SK-N-SH treated with all-trans-retinoic acid at 6 μM for 48 hours (cell line): Measurements from ENCODE around the gene PDZD2.

ENCODE experiments used
- OSR1 ChIP-seq: fragments of 250-450 bp; sonication (Bioruptor Pico); IDR thresholded peaks from 2 replicates; pipeline ENCODE4 v1.8.0; 2022; ENCODE audit warnings: moderate library complexity, mild to moderate bottlenecking, inconsistent platforms
- ZFP30 ChIP-seq: fragments of 450-650 bp; formaldehyde crosslinking; IDR thresholded peaks from 2 replicates; pipeline ENCODE4 v1.5.0; 2022; ENCODE audit warnings: mild to moderate bottlenecking, moderate library complexity
- TF ChIP-seq, protein P1 (sequence below): fragments of 250-450 bp; sonication (Bioruptor Pico); IDR thresholded peaks from 2 replicates; pipeline ENCODE4 v1.8.0; 2020; ENCODE audit warnings: mild to moderate bottlenecking, moderate library complexity, borderline replicate concordance

DNA sequence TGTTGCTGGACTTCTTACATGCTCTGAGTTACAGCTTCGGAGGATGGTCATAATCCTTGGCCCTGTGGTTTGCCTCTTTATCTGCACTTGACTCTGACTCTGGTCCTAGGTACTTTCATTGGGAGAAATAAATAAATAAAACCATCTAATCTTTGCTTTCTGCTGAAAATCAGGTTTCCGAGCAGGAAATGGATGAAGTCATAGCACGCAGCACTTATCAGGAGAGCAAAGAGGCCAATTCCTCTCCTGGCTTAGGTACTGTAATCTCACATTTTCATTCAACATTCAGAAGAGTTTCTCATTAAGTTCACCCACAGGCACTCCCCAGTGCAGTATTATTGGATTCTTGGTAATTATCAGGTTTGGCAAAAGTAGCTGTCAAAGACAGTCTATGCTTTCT, 430.5 kb downstream of the PDZD2 start:
- no peak for TF ChIP-seq OSR1
- no peak for TF ChIP-seq ZFP30
- TF ChIP-seq, protein P1, sequence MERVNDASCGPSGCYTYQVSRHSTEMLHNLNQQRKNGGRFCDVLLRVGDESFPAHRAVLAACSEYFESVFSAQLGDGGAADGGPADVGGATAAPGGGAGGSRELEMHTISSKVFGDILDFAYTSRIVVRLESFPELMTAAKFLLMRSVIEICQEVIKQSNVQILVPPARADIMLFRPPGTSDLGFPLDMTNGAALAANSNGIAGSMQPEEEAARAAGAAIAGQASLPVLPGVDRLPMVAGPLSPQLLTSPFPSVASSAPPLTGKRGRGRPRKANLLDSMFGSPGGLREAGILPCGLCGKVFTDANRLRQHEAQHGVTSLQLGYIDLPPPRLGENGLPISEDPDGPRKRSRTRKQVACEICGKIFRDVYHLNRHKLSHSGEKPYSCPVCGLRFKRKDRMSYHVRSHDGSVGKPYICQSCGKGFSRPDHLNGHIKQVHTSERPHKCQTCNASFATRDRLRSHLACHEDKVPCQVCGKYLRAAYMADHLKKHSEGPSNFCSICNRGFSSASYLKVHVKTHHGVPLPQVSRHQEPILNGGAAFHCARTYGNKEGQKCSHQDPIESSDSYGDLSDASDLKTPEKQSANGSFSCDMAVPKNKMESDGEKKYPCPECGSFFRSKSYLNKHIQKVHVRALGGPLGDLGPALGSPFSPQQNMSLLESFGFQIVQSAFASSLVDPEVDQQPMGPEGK (CRISPR knock-in tag), result no peak
